Naive thymus-derived CD4-positive, alpha-beta T cell (primary cell): ENCODE results near the gene DCAF5. TPM values are rescaled to one million over a fixed set of nuclear protein-coding genes. Genes with fewer than 3 reads are reported as not detected.

Source experiments
- ATAC-seq: fragments of 150-1000 bp; cut with Tn5 transposase; 2 replicates; pipeline ENCODE4 v1.10.0; 2021; ENCODE audit warnings: mild to moderate bottlenecking, moderate library complexity
- CTCF ChIA-PET: fragments of 350-600 bp; sonication (Branson Sonifier 250); formaldehyde crosslinking; loops from one replicate; lab custom pipeline; 2021; ENCODE audit warnings: antibody characterized with exemption; lab: Charles Lee
- POLR2A ChIA-PET: fragments of 350-600 bp; sonication (Branson Sonifier 250); formaldehyde crosslinking; loops from one replicate; lab custom pipeline; 2021; ENCODE audit warnings: antibody characterized with exemption, inconsistent platforms; lab: Charles Lee
- DNase-seq, 9 donors: peaks; one replicate each; pipeline versions ENCODE4 v3.0.0 to v3.0.0-alpha.2; 2020 to 2022; ENCODE audit warnings: mixed read lengths in 1 of 9
- H3K27ac ChIP-seq: one replicate; pipeline ENCODE4 v1.7.0; 2013; ENCODE audit warnings: mild to moderate bottlenecking, low read depth, low read length, moderate library complexity
- H3K27me3 ChIP-seq, 2 donors: one replicate each; pipeline ENCODE4 v1.7.0; 2013; ENCODE audit warnings: low read length in 2 of 2, mild to moderate bottlenecking in 2 of 2, moderate library complexity in 2 of 2; ENCODE audit not compliant: control insufficient read depth in 2 of 2, insufficient read depth in 2 of 2
- H3K36me3 ChIP-seq, 3 experiments: 1 replicate in 2 of 3; 2 replicates in 1 of 3; pipeline ENCODE4 v1.7.0; 2013; ENCODE audit warnings: low read length in 3 of 3, mild to moderate bottlenecking in 3 of 3, moderate library complexity in 1 of 3; ENCODE audit not compliant: insufficient read depth in 3 of 3, control insufficient read depth in 2 of 3
- H3K4me1 ChIP-seq, 2 donors: one replicate each; pipeline ENCODE4 v1.7.0; 2013; ENCODE audit warnings: low read length in 2 of 2, mild to moderate bottlenecking in 2 of 2, moderate library complexity in 1 of 2; ENCODE audit not compliant: control insufficient read depth in 2 of 2, insufficient read depth in 2 of 2
- H3K4me3 ChIP-seq: 2 replicates; pipeline ENCODE4 v1.7.0; 2013; ENCODE audit warnings: mild to moderate bottlenecking, low read length
- H3K9me3 ChIP-seq, 3 experiments: 1 replicate in 2 of 3; 2 replicates in 1 of 3; pipeline ENCODE4 v1.7.0; 2013; ENCODE audit warnings: low read length in 3 of 3; ENCODE audit not compliant: control insufficient read depth in 2 of 3
- H3K27ac Mint-ChIP-seq, 9 donors: one replicate each; pipeline ENCODE4 v1.8.0; 2020 to 2022; ENCODE audit warnings: mixed read lengths in 9 of 9, mild to moderate bottlenecking in 8 of 9, moderate library complexity in 5 of 9, inconsistent platforms in 2 of 9
- H3K27me3 Mint-ChIP-seq, 5 donors: one replicate each; pipeline ENCODE4 v1.8.0; 2021 to 2022; ENCODE audit warnings: mixed read lengths in 5 of 5, mild to moderate bottlenecking in 1 of 5
- H3K36me3 Mint-ChIP-seq, 5 donors: one replicate each; pipeline ENCODE4 v1.8.0; 2020 to 2022; ENCODE audit warnings: mixed read lengths in 5 of 5, mild to moderate bottlenecking in 3 of 5, inconsistent platforms in 1 of 5
- H3K4me1 Mint-ChIP-seq, 7 donors: one replicate each; pipeline ENCODE4 v1.8.0; 2020 to 2022; ENCODE audit warnings: mixed read lengths in 7 of 7, mild to moderate bottlenecking in 3 of 7, inconsistent platforms in 1 of 7
- H3K4me3 Mint-ChIP-seq, 10 donors: one replicate each; pipeline ENCODE4 v1.8.0; 2020 to 2022; ENCODE audit warnings: mild to moderate bottlenecking in 10 of 10, mixed read lengths in 10 of 10, moderate library complexity in 6 of 10, inconsistent platforms in 2 of 10
- H3K9me3 Mint-ChIP-seq, 11 donors: one replicate each; pipeline ENCODE4 v1.8.0; 2020 to 2022; ENCODE audit warnings: mixed read lengths in 11 of 11, mild to moderate bottlenecking in 4 of 11, inconsistent platforms in 1 of 11, moderate library complexity in 1 of 11
- intact Hi-C, 2 donors: fragments of 100-400 bp; cut with micrococcal nuclease; formaldehyde crosslinking; loops; one replicate each; pipeline ENCODE4 v1.15.1; 2023
- polyA plus RNA-seq, 2 donors: library from polyadenylated mRNA; unstranded; fragments of 300-500 nt; fragmentation: Illumina TruSeq; gene quantifications; one replicate each; pipeline ENCODE4 v1.2.3, GENCODE V29; 2021
- total RNA-seq, 6 experiments: library from RNA in 5 of 6; stranded (reverse) in 5 of 6; gene quantifications; 1 replicate in 5 of 6; 2 replicates in 1 of 6; pipeline ENCODE4 v1.2.3 and lab custom pipeline; 2021 to 2026

DCAF5 gene
- total and polyA plus RNA-seq, 7 experiments from 2014 or later, result 43.0 to 89.2 (median 70.4) TPM

DNA sequence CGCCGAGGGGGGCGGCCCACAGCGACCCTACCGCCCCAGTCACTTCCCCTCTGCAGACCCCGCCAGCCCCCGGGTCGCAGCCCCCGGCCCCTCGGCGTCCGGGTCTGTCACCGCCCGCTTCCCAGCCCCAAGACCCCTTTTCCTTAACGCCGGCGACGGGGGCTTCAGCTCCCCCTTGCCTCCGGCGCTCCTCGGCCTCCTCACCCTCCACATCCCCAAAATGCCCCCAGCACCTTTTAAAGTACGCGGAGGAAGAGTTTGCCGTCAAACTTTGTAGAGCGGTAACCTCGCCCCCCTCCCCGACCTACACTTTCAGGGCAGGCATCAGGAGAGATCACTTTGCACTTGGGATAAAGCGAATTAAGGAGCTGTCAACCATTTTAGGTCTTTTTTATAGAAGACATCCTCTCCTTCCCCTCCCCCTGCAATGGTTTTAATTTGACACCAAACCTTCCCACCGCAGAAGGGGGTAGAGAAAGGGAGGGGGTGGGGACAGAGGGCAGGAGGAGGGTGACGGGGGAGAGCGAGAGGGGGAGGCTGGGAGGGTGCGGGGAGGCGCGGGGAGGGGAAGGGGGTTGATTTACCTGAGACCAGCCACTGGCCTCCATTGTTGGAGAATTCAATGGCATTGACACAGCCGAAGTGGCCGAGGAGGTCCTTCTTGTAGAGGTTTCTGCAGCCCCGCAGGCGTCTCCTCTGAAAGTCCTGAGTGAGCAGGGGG, 578 bp downstream of the DCAF5 start:
- peaks cover 11 to 18% of the 10 kb centered on the region in 2 donors for H3K4me1 ChIP-seq
- H3K9me3 ChIP-seq, result no peaks in the 10 kb centered on the region
- peak overlapping the region; percentile 86 to 98 (median 96) for H3K4me3 Mint-ChIP-seq
- H3K27me3 ChIP-seq, result no peaks in the 10 kb centered on the region
- peak overlapping the region; percentile 71 to 99 (median 93) for H3K27ac Mint-ChIP-seq
- ATAC-seq (peak; percentile 48), DNase-seq (peak in 7 of 9 donors; percentile 16 to 75 (median 64))
- intact Hi-C loops, result loop anchor here (2.0 to 5.0 kb wide), 7 partner anchors 175 to 1794 kb away; partner anchors contain the start of genes ACTN1 (in 2 of the 2), SRSF5 (in 2 of the 2), ATP6V1D (in 1 of the 2) and MED6 (in 1 of the 2)
- ChIA-PET CTCF (interaction anchor here (0.9 to 2.0 kb wide), 3 partner anchors 22 to 47 kb away, joined by 3 to 8 read pairs (median 5); no protein-coding TSS in a partner anchor), POLR2A (interaction anchor here (0.6 to 5.2 kb wide), 10 partner anchors 8 to 246 kb away, joined by 3 to 37 read pairs (median 4); partner anchors contain the start of genes ERH, EXD2 and SLC39A9)
- peaks cover 37 to 47% (median 44%) of the 10 kb centered on the region in 7 donors for H3K4me1 Mint-ChIP-seq
- H3K27me3 Mint-ChIP-seq, result peaks cover 0 to 29% (median 0%) of the 10 kb centered on the region in 5 donors
- peaks cover 0 to 18% (median 0%) of the 10 kb centered on the region in 3 experiments for H3K36me3 ChIP-seq
- peaks cover 5 to 14% (median 11%) of the 10 kb centered on the region in 5 donors for H3K36me3 Mint-ChIP-seq
- peak overlapping the region; percentile 90 for H3K27ac ChIP-seq
- H3K9me3 Mint-ChIP-seq, result peaks cover 0 to 3% (median 0%) of the 10 kb centered on the region in 11 donors
- H3K4me3 ChIP-seq, result peak overlapping the region; percentile 83

GRCh38 chr14:69151458-69152180, 1.3 kb downstream of the DCAF5 start:
- Histone ChIP-seq H3K4me3 (peak overlapping the region; percentile 83), H3K27ac (peak overlapping the region; percentile 90), H3K9me3 (no peaks in the 10 kb centered on the region), H3K36me3 (peaks cover 0 to 18% (median 0%) of the 10 kb centered on the region in 3 experiments), H3K27me3 (no peaks in the 10 kb centered on the region), H3K4me1 (peaks cover 11 to 18% of the 10 kb centered on the region in 2 donors)
- peaks cover 37 to 54% (median 51%) of the 10 kb centered on the region in 7 donors for H3K4me1 Mint-ChIP-seq
- peaks cover 0 to 25% (median 0%) of the 10 kb centered on the region in 5 donors for H3K27me3 Mint-ChIP-seq
- intact Hi-C loops, result loop anchor here (1.0 to 5.0 kb wide), 9 partner anchors 23 to 1793 kb away; partner anchors contain the start of genes ACTN1 (in 2 of the 2), SRSF5 (in 2 of the 2), ATP6V1D (in 1 of the 2) and ERH (in 1 of the 2)
- peak overlapping the region; percentile 71 to 99 (median 93) for H3K27ac Mint-ChIP-seq
- peak overlapping the region; percentile 86 to 98 (median 96) for H3K4me3 Mint-ChIP-seq
- ATAC-seq (peak; percentile 73), DNase-seq (peak; percentile 66 to 84 (median 70))
- CTCF ChIA-PET, result interaction anchor here (0.9 to 2.3 kb wide), 4 partner anchors 21 to 48 kb away, joined by 3 to 8 read pairs (median 4); partner anchors contain the start of gene EXD2
- peaks cover 5 to 16% (median 11%) of the 10 kb centered on the region in 5 donors for H3K36me3 Mint-ChIP-seq
- POLR2A ChIA-PET, result interaction anchor here (0.6 to 5.2 kb wide), 8 partner anchors 8 to 247 kb away, joined by 3 to 37 read pairs (median 4); partner anchors contain the start of genes ERH, EXD2 and SLC39A9
- H3K9me3 Mint-ChIP-seq, result peaks cover 0 to 3% (median 0%) of the 10 kb centered on the region in 11 donors

- Histone ChIP-seq H3K4me3 (no peak overlapping the region), H3K4me1 (peaks cover 11 to 18% of the 10 kb centered on the region in 2 donors), H3K36me3 (peaks cover 0 to 20% (median 0%) of the 10 kb centered on the region in 3 experiments), H3K9me3 (no peaks in the 10 kb centered on the region), H3K27me3 (no peaks in the 10 kb centered on the region), H3K27ac (no peak overlapping the region)
- DNase-seq, result no peak
- Mint-ChIP-seq H3K9me3 (peaks cover 0 to 3% (median 0%) of the 10 kb centered on the region in 11 donors), H3K36me3 (peaks cover 5 to 16% (median 11%) of the 10 kb centered on the region in 5 donors), H3K27me3 (peaks cover 0 to 7% (median 0%) of the 10 kb centered on the region in 5 donors), H3K27ac (peak overlapping the region in 7 of 9 donors; percentile 4 to 88 (median 74)), H3K4me1 (peaks cover 43 to 68% (median 62%) of the 10 kb centered on the region in 7 donors), H3K4me3 (peak overlapping the region; percentile 61 to 98 (median 93))
- intact Hi-C loops, result loop anchor here (2.0 to 5.0 kb wide), 3 partner anchors 21 to 618 kb away; partner anchors contain the start of genes ACTN1 (in 2 of the 2) and SRSF5 (in 1 of the 2)
- CTCF ChIA-PET, result interaction anchor here (0.7 to 2.3 kb wide), 5 partner anchors 20 to 277 kb away, joined by 3 to 6 read pairs (median 3); partner anchors contain the start of genes ERH and SLC39A9
- POLR2A ChIA-PET, result interaction anchor here (0.6 to 5.2 kb wide), 4 partner anchors 10 to 48 kb away, joined by 3 to 37 read pairs (median 5); partner anchors contain the start of gene EXD2
- ATAC-seq, result no peak
Observed at GRCh38 chr14:69149461-69150244, 3.3 kb downstream of the DCAF5 start.

DNA sequence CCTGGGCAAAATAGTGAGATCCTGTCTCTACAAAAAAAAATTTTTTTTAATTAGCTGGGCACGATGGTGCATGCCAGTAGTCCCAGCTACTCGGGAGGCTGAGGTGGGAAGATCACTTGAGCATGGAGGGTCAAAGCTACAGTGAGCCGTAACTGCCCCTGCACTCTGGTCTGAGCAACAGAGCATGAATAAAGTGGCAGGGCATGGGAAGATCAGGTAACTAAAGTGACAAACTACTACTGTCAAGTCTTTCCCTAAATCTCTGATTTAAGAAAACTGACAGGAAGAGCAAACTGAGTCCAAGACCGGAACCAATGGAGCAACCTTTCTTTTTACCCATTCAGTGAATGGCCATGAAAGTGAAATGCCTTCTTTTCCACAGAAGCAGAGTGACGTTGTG, 10.8 kb downstream of the DCAF5 start:
- no peak for ATAC-seq
- Histone ChIP-seq H3K9me3 (no peaks in the 10 kb centered on the region), H3K27me3 (no peaks in the 10 kb centered on the region), H3K27ac (no peak overlapping the region), H3K36me3 (peaks cover 0 to 8% (median 0%) of the 10 kb centered on the region in 3 experiments), H3K4me1 (peaks cover 4% of the 10 kb centered on the region in 2 donors), H3K4me3 (no peak overlapping the region)
- Mint-ChIP-seq H3K27me3 (no peaks in the 10 kb centered on the region), H3K4me3 (no peak overlapping the region), H3K9me3 (no peaks in the 10 kb centered on the region), H3K4me1 (peaks cover 16 to 82% (median 72%) of the 10 kb centered on the region in 7 donors), H3K27ac (peak overlapping the region in 2 of 9 donors; percentile 26 to 55), H3K36me3 (peaks cover 0 to 11% (median 3%) of the 10 kb centered on the region in 5 donors)
- DNase-seq, result no peak
- intact Hi-C loops, result no loop called here
- POLR2A ChIA-PET, result interaction anchor here (0.7 kb wide), 1 partner anchor 205 kb away, joined by 3 read pairs; no protein-coding TSS in a partner anchor
- CTCF ChIA-PET, result no interaction called here

DNA sequence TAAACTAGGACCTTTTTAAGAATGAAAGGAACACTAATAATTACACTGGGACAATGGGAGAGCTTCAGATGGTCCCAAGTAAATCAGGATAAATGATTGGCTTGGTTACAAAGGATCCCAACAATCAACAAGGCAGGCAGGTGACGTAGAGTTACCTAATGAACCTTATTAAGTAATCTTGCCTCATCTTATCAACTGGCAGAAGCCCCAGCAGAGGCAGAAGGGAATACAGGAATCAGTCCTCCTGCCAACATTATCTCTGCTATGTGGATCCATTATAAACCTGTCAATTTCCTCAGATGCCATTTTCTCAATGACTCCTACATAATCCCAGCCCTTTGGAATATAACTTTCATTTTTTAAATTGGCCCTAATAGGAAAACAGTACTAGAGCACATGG, 11.4 kb downstream of the DCAF5 start:
- Histone ChIP-seq H3K4me1 (peaks cover 4% of the 10 kb centered on the region in 2 donors), H3K4me3 (no peak overlapping the region), H3K27ac (no peak overlapping the region), H3K27me3 (no peaks in the 10 kb centered on the region), H3K9me3 (no peaks in the 10 kb centered on the region), H3K36me3 (peaks cover 0 to 8% (median 0%) of the 10 kb centered on the region in 3 experiments)
- H3K9me3 Mint-ChIP-seq, result no peaks in the 10 kb centered on the region
- intact Hi-C loops, result no loop called here
- ATAC-seq (no peak), DNase-seq (no peak)
- peaks cover 0 to 11% (median 3%) of the 10 kb centered on the region in 5 donors for H3K36me3 Mint-ChIP-seq
- peaks cover 16 to 77% (median 68%) of the 10 kb centered on the region in 7 donors for H3K4me1 Mint-ChIP-seq
- H3K4me3 Mint-ChIP-seq, result no peak overlapping the region
- peak overlapping the region in 2 of 9 donors; percentile 51 to 55 for H3K27ac Mint-ChIP-seq
- no peaks in the 10 kb centered on the region for H3K27me3 Mint-ChIP-seq
- POLR2A ChIA-PET, result no interaction called here
- CTCF ChIA-PET, result no interaction called here
